ENCODE results near the gene PDIA3.
"Not testable (repeated sequence)": the region's sequence is repeated elsewhere in the genome, so short reads cannot be mapped to it uniquely, and the experiment has no call there.

The PDIA3 gene

GRCh38 chr15:43746245-43746902 lies at the start of gene PDIA3:
PDIA3 (plus strand) TSS chr15:43746438; CDS start chr15:43746540, 102 bp downstream.
- DNase-seq: peak; percentile 16

- no peak for DNase-seq
Observed at GRCh38 chr15:43702174-43702573, 44.1 kb upstream of the PDIA3 start.

DNA sequence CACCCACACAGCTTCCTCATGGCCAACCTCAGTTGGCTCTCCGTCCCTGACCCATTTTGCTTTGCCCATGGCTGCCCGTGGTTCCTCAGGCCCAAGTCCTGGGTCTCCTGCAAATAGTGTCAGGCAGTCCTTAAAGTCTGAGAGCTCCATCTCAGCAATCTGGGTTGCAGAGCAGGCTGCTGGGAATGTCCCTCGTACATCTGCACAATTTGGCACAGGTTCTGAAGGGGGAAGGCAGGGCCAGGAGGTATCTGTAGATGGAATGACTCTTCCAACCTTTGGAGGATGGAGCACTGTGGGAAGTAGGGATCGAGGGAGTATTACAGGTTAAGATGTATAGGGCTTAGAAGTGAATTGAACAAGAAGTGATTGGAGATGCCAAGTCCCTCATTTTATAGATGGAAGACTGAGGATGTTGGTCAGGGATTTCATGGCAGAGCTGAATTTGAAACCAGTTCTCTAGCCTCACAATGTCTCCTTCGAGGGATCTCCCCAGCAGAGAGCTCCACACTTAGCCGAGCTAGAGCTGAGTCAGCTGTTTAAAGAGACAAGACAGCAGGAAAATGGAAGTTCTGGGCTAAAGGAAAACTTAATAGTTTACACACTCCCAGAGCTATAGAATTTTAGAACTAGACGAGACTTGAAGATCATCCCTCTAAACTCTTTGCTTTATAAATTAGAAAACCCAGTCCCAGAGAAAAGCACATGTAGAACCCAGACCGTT lies 43.4 kb upstream of the PDIA3 start:
- DNase-seq: no peak

DNA sequence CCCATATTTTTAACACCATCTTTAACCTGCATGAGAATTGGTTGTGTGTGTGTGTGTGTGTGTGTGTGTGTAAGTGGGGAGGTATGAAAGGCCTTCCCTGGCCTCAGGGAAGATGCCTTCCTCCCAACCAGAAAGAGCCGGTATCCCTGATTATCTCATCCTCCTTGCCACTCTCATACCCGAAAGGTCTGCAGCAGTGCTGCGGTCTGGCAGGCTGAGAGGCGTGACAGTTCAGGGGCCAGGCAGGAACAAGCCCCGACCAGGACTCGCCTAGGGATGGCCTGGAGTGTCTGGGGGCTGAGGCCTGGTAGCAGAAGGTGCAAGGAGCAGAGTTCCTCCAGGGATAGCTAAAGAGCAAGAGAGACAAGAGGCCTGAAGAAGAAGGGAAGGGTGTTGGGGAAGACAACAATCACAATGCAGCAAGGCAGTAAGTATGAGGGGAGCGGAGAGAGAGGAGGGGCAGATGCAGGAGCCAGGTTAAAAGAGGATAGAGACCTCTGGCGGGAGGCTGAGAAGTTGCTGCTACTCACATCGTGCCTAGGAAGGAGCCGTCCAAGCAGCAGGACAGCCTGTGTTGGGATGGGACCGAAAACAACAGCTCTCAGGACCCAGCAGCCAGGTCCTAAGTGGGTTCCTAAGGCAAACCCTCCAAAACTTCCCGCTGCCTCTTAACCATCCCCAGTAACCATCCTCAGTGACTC lies 35.7 kb upstream of the PDIA3 start:
- DNase-seq: not testable (repeated sequence)

DNA sequence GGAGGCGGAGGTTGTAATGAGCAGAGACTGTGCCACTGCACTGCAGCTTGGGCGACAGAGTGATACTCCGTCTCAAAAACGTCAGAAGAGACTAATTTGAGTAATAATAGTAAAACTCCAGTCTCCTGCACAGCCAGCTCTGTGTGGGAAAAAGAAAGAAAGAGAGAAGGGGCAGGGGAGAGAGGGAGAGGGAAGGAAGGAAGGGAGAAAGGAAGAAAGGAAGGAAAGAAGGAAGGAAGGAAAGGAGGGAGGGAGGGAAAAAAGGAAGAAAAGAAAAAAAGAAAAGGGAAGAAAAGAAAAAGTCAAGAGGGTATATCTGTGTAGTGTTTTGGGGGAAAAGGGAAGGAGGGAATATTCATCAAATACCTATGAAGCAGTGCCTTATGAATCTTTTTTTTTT lies 23.1 kb upstream of the PDIA3 start:
- DNase-seq: no peak

DNA sequence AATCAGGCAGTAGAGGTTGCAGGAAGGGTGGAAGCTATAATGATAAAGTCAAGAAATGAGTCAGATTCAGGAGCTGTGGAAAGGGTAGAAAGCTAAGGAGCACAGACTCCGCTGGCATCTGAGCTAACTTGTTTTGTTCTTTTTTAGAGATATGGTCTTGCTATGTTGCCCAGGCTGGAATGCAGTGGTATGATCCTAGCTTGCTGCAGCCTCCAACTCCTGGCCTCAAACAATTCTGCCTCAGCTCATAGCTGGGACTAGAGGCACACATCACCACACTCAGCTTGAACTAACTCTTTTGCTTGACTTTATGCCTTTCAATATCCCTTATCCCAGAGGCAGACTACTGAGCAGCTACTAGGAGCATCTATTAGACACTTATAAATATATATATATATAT lies 19.9 kb upstream of the PDIA3 start:
- DNase-seq: not testable (repeated sequence)

GRCh38 chr15:43728053-43728725 lies 18.0 kb upstream of the PDIA3 start:
- not testable (repeated sequence) for DNase-seq

DNA sequence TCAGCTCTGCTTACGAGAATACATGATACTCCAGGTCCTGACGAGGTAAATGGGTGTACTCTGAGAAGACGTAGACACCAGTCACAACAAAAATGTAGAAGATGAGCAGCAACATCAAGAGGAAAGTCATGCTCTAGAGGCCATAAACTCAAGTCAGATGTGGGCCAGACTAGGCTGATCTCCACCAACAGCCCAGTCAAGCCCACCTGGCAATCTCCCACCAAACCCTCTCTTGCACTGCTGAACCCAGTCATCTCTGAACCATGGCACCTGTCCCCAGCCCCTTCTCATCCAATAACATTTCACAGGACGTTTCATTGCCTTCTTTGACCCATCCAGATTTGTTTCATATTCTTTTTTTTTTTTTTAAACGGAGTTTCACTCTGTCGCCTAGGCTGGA lies 10.8 kb upstream of the PDIA3 start:
- DNase-seq: no peak

- not testable (repeated sequence) for DNase-seq
Observed at GRCh38 chr15:43746903-43747309, 668 bp downstream of the PDIA3 start.

DNA sequence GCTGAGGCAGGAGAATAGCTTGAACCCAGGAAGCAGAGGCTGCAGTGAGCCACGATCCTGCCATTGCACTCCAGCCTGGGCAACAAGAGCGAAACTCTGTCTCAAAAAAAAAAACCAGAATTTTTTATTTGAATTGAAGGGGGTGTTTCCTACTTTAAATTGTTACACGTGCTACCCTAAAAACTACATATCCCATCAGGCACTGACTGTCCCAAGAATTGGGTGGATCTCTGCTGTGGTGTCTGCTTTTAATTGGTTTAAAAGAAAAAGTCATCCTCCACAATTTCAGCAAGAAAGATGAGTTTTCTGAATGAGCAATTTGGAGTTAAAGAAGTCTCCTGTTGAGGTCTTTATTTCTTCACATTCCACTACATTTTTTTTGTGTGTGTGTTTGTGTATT lies 2.1 kb downstream of the PDIA3 start:
- DNase-seq: no peak

GRCh38 chr15:43749690-43750345 lies 3.6 kb downstream of the PDIA3 start:
- DNase-seq: no peak

GRCh38 chr15:43751885-43752284 lies 5.6 kb downstream of the PDIA3 start:
- no peak for DNase-seq

GRCh38 chr15:43762824-43763223 lies 16.6 kb downstream of the PDIA3 start:
- no peak for DNase-seq

GRCh38 chr15:43763819-43764446 lies 17.7 kb downstream of the PDIA3 start:
- no peak for DNase-seq

DNA sequence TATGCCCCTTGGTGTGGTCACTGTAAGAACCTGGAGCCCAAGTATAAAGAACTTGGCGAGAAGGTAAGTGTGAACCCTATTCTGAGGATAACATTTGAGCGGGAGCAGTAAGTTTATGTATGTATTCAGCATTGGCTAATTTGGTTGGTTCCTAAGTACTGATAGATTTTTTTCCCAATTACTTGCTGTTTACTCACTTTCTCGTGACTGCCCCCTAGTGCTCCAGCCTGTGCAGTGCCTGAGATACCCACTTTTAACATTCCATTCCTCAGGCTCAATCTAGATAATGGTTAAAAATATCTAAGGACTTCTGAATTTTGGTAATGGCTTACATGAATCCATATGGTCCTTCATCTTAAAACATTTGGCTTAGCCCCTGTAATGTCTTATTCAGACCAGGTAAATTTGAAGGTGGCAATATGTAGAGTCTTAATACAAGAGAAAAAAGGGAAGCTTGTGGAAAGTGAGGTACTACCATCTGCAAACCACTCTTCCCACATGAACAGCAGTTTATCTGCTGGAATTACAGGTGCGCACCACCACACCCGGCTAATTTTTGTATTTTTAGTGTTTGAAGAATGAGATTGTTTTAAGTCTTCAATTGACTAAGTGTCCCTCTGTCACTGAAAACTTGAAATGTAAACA lies 23.5 kb downstream of the PDIA3 start:
- DNase-seq: peak; percentile 5

DNA sequence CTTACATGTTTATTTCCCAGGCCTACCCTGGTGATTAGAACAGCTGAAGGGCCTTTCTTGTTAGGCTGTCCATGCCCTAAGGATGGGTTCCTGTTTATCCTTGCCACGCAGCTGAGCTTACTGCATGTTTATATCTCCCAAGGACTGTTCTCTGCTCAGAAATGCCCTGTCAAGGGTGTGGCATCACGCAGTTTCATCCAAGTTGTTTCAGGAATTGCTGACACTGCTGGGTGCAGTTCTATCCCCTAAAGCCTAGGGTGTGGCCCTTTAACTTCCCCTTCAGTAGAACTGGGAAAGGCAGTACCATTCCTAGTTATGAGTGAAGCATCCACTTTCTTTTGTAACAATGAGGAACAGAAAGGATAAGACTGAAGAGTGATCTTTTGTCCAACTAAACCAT lies 25.6 kb downstream of the PDIA3 start:
- no peak for DNase-seq

DNA sequence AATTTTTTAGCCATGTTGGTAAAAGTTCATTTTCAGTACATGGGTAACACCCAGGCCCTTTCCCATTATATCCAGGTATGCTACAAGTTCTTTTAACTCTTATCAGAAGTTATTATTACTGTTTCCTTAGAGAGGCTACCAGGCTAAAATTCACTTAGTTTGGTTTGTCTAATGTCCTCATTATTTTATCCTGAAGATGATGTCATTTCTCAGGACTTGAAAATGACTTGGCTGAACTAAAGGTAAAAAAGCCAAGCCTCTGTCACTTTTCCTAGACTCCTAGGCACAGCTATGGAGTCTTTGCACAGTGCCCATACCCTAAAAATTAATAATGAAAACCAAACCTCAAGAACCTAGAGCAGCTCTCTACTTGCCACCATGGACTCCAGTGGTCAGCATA lies 26.4 kb downstream of the PDIA3 start:
- no peak for DNase-seq

DNA sequence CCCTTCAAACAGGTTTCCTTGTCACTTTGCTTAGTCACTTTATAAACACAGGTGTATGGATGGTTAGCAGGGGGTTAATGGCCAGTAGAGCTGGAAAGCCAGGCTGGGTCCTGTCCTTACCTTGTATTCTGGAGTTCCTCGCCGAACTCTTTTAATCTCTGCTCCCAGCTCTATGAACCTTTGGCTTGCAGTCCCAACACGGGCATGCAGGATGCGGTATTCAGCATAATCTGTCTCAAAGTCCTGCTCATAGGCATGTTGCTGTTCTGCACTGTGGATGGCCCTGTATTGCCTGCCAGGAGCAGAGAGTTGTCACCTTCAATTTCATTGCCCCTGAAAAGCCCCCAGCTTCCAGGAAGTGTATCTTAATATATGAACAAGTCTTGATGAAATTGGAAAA lies 27.8 kb downstream of the PDIA3 start:
- no peak for DNase-seq

GRCh38 chr15:43775411-43775965 lies 29.2 kb downstream of the PDIA3 start:
- no peak for DNase-seq

DNA sequence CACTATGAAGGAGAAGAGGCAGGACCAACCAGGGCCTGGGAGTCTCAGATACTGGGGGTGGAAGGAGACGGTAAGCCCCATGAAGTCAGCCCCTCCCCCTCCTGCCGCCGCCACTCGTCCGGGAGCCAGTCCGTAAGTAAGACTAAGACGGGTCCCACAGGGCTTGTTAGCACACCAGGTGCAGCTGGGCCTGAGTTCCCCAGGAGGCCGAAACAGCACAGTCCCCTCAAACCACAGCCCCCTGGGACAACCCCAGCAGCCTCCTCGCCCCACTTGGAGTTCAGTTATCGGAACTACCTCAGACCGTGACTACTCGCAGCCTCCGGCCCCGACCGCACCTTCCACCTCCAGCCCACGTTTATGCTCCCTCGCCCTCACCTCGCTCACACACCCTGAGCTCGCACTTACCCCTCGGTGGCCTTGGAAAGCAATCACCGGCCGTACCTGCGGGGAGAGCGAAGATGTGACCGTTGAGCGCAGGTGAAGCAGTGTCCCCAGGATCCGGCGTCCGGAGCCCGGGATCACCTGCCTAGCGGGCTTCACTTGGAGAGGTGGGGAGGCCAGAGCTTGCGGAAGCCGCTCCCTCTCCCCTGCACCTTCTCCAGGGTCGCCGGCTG lies 30.0 kb downstream of the PDIA3 start:
- DNase-seq: no peak

GRCh38 chr15:43776718-43777266 lies 30.6 kb downstream of the PDIA3 start, which contains the start of gene ELL3:
ELL3 (minus strand) TSS chr15:43776966; CDS start chr15:43776901, 65 bp downstream.
- peak; percentile 49 for DNase-seq

Data from NCI-H748 treated with DMSO at 0.1 percent for 48 hours (cell line).